ENCODE results near the gene TGFBR2.

The TGFBR2 gene

DNA sequence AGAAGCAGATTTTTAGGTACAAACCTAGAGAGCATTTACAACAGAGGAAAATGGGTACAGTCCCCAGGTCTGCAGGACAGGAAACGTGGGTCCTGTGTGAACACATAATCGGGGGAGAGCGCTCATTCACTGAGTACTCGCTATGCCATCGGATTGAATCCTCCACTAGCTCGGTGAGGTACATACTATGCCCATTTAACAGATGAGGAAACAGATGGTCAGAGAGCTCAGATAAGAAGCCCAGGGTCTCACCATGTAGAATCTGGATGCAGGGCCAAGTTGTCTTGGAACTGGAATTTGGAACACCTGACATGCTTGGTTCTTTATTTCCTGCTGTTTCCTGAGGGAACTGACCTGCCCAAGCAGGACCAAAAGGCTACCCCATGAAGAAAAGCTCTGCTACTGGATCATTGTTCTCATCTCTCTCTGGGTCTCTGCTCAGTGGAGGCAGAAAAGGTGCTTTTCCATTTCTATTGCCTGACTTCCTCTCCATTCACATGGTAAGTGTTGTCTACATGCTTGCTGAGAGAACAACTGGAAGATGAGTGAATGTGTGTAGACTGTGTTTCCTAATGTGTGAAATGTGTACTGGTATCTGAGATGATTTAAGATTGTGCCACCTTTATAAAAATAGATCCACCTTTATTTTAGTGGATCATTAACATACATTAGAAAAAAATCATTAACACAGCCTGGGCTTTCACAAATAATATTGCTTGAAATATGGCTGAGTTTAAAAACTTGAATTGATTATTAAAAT lies 89.1 kb downstream of the TGFBR2 start:
- DNase-seq: no peak

DNA sequence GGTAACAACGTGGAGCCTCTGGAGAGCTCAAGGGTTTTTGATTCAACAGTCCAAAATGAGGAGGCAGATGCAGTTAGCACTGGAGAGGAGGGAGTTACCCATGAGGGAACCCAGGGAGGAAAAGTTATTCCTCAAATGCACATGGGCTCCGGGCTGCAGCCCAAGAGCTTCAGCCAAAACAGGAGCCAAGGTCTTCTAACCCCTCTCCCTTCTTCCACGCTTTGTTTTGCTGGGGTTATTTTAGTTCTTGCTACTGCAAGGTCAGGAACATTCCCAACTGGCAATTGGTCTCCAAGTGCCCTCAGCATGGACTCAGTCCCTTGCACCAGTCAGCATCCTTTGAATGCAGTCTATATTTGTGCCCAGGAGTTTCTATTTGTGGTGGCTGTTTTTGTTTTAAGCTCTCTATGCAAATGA lies 90.0 kb downstream of the TGFBR2 start:
- no peak for DNase-seq

DNA sequence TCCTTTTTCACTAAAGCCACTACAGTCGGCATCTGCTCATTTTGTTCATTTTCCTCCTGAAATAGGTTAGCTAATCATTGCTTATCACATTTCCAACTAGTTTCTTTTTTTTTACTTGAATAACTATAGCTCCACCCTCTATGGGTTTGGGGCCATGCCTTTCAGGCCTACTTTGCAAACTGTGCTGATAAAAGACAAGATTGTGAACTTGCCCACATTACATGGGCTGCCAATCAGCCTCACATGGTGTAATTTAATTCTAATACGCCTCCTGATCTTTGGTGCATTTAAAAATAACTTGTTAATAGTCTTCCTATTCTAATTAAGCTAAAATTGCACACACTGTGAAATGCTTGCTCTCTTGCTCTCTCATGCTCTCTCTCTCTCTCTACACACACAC lies 90.5 kb downstream of the TGFBR2 start:
- DNase-seq: no peak

DNA sequence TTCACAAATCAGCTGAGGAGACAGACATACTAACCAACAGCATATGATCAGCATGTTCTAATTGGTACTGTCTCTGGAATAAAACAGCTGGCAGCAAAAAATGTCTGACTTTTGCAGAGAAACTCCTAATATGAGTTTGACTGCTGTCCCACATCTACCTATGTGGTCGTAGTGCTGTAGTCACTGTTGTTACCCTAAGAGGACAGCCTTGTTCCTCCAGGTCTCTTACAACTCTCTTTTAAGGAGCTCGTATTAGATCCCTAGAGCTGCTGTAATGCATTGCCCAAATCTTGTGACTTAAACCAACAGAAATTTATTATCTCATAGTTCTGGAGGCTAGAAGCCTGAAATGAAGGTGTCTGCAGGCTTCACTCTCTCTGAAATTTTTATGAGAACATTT lies 92.1 kb downstream of the TGFBR2 start:
- DNase-seq: no peak

DNA sequence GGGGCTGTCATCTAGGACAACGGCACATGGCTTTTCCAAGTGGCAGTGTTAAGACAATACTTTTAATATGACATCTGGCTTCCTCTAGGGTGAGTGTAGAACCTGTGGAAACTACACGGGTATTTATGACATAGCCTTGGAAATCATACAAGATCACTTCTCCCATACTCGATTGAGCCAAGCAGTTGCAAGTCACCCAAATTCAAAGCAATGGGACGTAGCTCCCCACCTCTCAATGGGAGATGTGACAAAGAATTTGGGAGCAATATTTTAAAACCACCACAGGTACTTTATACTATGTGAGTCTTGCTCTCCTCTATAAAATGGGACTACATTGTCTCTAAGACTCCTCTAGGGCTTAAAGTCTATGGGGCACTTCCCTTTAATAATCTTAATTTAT lies 93.5 kb downstream of the TGFBR2 start:
- DNase-seq: no peak

DNA sequence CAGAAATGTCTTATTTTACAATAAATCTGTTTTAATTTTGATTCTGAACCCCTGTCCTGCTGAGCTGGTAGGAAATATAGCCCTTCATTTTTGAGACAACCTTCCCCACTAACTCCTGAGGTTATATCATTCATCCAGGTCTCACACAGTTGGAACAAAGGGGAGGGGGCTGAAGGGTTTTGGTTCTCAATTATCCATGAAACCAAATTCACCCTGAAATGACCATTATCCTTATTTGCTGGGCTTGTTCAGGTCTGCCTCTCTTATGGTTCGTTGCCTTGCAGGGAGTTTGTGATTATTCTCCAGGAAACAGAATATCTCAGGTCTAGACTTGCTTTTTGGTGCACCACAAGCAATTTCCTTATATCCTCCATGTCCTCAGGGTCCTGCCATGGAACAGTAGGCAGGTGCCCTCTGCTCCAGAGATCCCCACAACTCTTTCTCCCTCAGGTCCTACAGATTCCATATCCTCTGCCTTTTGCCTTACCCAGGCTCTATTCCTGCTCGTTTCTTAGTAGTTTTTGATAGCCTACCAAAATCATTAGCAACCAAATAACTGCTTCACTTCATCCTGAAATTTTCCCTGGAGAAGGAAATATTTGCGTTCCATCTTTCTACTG lies 94.4 kb downstream of the TGFBR2 start:
- DNase-seq: no peak

DNA sequence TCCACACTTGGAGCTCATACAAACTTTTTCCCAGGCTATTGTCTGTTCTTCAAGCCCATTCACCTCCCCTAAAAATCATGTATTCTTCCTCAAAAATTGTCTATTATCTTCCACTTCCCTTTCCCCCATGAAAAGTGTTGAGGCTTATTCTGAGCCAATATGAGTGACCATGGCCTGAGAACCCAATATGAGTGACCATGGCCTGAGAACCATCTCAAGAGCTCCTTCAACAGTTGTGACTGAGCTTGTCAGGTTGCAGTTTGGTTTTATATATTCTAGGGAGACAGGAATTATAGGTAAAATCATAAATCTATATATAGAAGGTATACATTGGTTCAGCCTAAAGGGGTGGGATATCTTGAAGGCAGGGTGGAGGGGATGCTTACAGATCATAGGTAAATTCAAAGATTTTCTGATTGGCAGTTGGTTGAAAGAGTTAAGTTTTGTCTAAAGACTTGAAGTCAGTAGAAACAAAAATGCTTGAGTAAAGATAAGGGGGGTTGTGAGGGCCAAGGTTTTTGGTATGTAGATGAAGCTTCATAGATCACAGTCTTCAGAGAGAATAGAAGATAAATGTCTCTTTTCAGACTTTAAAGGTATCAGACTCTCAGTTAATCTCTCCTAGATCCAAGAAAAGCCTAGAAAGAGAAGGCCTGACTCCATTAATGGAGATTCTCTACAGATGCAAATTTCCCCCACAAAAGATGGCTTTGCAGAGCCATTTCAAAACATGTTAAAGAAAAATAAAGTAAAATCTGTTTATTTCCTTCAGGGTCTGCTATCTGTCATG lies 95.8 kb downstream of the TGFBR2 start:
- no peak for DNase-seq

DNA sequence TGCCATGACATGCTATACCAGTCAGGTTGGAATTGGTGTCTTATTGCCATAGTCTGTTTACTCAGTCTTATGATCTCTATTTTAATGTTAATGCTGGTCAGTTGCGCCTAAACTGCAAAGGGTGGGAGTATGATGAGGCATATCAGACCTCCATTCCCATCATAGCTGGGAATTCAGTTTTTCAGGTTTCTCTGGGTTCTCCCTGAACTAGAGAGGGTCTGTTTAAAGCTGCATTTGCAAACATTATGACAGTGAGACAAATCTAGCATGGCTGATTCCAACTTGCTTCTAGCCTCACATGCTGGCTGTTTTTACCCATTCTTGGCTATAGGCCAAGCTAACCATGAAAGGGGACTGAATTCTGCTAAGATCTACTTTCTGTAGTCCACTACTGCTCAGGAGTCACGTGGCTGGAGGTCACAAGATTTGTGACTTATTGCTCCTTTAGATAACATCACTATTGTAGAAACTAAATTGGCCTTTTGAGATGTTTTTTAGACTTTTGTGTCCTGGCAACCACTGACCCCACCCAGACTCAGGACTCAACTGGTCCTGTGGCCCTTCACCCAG lies 96.5 kb downstream of the TGFBR2 start:
- no peak for DNase-seq

DNA sequence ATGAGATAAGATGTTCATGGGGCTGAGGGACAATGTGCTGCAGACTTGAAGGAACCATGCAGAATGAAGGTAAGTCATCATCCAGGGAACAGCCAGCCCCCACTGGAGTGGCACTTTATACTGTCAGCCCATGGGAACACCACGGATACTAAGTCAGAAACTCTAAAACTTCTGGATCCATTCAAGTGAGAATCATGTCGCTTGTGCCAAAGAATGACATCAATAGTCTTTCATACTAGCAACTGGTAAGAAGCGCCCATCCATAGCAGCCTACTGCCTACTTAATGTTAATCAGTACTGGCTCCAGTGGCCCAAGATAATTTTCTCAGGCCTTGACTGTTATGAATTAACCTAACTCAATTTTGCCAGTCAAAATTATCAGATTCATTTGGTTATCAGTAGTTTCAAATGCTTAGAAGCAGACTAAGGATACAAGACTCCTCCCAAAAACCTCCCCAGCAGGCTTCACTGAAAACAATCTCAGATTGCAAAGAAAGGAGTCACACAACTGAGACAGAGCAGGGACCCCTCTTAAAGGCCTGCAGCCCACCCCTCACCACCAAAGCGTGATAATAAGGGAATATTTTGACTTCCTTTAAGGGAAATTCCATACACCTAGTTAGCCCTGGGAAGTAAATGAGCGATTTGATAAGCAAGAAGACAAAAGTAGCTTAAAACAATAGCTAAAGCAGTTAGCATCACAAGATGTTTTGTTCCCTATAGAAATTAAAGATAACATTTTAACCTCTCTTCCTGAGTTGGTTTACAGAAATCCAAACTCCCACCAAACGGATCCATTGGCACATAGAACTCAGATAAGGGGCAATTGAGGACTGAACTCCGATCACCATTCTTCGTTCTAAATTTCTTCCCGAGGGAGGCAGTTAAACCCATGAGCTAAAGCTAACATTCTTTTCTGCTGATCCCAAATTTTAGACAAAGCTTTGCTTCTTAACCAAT lies 98.8 kb downstream of the TGFBR2 start:
- no peak for DNase-seq

DNA sequence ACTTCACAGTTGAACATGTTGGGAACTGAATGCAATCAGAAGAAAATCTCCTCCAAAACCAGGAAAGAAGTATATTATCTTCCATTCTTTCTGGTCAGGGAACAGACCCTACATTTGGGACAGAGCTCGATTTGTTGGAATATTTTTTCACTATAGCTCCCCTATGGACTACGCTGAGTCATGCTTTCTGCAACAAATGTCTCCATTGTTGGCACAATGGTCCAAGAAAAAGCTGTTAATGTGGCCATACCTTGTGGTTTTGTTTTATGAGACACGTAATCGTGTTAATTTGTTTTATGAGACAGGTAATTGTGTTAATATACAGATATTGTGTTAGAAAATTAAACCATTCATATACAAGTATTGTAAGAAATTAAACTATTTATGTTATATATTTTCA lies 101.4 kb downstream of the TGFBR2 start:
- DNase-seq: no peak

DNA sequence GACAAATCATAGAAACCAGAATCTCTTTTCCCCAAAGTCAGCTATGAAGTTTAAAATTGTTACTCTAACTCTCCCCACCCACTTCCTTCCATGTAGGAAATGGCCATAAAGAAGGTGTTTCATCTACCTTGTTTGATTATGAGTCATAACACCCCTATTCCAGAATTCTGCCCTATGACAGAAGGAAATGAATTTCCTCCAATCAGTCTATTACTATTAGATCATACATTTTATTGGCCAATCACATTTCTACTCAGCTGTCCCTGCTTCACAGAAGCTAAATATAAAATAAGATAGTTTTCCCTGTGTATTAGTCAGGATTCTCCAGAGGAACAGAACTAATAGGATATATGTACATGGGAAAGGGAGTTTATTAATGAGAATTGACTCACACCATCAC lies 102.1 kb downstream of the TGFBR2 start:
- DNase-seq: no peak

DNA sequence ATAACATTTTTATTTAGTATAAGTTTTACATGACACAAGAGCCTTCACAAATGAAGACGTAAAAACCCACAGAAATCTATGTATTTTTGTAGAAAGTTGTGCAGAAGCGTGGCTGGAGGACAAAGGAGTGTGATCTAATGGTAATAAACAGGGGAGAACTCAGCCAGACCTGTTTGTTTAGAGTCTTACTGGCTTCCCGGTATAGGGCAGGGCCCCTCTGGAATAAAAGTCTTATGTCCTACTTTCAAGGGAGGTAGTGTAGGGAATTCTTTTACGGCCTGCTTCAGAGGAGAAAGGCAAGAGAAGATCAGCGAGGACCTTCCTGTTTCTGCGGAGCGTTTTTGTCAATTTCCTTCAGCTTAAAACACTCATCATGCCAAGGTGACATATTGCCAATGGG lies 103.6 kb downstream of the TGFBR2 start:
- no peak for DNase-seq

DNA sequence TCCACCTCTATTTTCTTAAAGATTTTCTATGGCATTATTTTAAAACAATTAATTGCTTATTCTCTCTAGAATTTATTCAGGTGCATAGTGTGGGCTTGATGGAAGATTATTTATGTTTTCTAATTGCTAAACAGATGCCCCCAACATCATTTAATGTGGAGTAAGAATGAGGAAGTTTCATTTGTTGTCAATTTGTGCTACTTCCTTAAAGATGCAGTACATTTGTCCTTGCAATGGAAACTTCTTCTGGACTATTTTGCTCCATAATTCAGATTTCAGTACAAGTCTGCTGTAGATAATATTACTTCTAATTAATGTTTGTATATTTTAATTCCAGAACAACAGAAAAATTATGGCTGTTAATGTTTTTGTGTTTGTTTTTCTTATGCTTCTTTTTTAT lies 104.8 kb downstream of the TGFBR2 start:
- no peak for DNase-seq

DNA sequence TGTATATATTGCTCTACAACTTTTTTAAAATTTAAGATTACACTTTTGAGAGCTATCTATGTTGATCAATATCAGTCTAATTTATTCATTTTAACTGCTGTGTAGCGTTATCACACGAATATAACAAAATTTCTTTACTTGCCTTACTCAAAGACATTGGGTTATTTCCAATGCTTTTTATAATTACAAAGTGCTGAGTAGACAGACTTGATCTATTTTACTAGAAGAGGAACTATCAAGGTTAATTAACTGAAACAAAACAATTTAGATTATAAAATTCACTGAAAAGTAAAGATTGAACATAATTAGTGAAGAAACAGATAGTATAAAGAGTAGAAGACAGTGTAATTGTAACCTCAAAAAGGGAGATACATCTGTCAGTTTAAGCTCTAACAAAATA lies 105.5 kb downstream of the TGFBR2 start:
- DNase-seq: no peak

DNA sequence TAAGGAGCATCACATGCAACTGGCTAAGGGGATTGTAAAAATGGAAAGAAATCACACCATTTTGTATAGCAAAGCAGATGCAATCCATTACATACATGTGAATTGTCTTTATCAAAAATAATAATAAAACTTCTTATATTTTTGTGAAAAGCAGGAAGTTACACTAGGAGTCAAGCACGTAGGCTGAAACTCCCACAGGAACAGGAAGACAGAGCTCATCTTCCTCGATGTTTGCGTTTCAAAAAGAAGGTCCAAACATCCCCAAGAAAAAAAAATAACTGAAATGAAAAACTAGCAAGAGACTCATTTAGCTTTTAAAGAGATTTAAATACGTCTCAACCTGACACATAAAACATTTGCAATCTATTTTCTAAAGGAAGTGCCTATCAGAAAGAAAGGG lies 106.6 kb downstream of the TGFBR2 start:
- DNase-seq: no peak

DNA sequence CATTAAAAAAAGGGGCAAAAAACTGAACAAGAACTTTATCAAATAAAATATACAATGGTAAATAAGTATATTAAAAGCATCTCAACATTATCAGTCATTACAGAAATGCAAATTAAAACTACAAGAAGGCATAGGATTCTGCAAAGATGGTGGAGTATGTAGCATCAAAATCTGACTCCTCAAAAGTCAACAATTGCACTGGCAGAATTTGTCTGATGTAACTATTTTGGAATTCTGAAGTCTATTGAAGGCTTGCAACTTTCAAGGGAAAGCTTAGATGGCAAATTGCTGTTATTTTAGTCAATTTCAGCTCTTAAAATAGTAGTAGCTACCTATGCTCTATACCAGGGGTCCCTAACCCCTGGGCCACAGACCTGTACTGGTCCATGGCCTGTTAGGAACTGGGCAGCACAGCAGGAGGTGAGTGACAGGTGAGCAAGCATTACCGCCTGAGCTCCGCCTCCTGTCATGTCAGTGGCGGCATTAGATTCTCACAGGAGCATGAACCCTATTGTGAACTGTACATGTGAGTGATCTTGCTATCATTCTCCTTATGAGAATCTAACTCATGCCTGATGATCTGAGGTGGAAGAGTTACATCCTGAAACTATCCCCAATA lies 107.6 kb downstream of the TGFBR2 start:
- DNase-seq: no peak

DNA sequence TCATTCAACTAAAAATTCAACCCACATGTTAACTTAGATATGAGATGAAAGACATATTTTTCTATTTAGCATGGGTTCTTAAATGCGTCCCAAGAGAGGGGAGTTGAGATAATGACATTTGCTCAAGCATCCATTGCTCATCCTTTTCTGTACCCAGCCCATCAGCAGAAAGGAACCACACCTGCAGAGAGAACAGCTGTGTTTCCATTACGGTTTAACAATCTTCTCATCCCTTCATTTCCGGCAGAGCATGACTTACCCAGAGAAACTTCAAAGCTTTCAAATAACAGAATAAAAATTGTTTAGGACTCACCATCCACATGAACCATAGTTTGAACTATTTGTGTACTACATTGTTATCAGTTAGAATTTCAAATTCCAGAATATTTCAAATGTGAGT lies 113.1 kb downstream of the TGFBR2 start:
- DNase-seq: no peak

DNA sequence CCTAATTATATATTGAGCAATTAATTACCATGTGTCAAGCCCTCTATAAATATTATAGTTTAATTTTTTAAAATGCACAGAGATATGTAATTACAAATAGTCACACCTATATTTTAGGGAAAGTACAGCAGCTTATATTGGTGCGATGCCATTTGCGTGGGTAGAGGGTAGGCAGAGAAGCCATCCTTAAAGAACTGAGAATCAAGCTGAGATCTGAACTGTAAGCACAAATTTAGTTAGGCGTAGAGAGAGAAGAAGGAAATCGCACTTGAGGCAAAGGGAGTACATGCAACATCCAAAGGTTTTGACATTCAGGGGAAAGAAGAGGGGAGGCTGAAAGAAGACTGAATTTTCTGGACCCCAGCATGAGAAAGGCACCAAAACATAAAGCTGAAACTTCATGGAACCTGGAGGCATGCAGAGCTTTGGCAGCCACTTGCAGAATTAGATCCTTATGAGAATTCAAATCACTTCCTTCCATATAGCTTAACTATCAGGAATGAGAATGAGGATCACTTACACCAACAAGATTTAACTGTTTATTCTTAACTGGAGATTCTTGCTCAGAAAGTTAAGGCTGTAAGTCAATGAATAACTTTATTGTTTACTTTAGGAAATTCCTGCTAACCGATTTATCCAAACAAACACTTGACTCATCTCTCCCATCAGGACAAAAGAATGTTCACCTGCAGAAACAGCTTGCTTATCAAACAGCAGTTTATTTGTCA lies 114.3 kb downstream of the TGFBR2 start:
- DNase-seq: no peak

DNA sequence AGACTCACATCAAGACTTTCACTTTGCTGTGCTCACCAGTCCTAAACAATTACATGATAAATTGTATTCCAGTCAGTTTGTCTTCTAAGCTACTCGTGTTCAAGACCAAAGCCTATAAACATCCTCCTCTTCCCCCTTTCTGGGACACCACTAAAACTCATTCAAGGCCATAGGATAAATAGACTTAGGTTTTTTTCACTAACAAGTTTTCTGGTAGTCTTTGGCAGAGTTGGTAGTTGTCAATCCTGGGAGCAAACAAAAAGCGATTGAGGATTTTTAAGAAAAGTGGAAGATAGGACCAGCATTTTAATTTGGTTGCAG lies 114.9 kb downstream of the TGFBR2 start:
- DNase-seq: no peak

DNA sequence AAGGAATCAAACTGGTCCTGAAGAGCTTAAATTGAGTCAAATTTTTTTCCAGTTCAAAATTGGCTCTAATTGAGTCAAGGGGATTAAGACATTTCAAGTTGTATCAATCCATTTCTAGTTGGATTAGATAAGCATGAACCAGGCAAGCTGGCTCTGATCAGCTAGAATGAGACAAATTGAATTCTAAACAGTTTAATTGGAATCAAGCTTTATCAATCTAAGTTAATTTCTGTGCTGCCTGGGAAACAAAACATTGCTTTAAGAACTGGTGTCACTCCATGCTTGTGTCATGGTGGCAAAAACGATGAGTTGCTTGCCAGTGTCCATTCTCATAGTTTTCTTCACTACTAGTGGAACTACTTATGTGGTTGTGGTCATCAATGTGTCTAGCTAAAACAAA lies 116.8 kb downstream of the TGFBR2 start:
- no peak for DNase-seq

DNA sequence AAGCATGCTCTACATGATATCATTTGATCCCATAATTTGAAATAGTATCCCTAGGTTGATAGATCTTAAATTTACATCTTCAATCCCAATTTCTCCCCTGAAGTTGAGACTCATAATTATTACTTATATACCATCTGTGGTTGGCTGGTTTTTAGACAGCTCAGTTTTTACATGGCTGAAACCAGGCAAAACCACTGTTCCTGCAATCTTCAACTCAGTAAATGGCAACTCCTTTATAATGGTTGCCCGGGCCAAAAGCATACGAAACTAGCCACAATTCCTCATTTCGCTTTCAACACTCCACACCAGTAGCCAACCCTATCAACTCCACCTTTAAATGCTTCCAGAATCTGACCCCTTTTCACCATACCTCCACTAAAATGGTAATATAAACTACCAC lies 118.5 kb downstream of the TGFBR2 start:
- no peak for DNase-seq

DNA sequence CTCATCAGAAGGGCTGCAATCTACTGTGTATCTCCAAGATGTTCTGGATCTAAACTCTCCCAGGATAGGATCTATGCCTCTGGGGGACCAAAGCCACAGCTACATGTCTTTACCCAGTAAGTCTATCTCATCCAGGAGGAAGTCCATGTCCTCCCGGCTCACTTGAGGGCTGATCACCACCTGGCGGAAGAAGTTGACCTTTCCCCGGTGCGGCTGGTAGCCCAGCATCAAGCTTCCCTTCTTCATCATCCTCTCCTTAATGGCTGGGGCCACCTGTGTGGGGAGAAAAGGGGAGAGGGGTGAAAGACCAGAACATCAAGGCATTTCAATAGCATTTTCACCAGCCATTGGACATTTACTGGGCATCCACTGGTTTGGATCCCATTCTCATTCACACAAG lies 121.7 kb downstream of the TGFBR2 start:
- DNase-seq: no peak

All from KG1 (cell line).